HepG2 (cell line): ENCODE results near the gene KAZN.

Experiments used
- ATF2 ChIP-seq: sonication (generic); formaldehyde crosslinking; IDR thresholded peaks from 2 replicates; pipeline ENCODE4 v1.4.0; 2020; ENCODE audit warnings: missing genetic modification reagents
- CTCF ChIP-seq: sonication (generic); formaldehyde crosslinking; IDR thresholded peaks from 2 replicates; pipeline ENCODE4 v1.5.0; 2020; ENCODE audit warnings: mild to moderate bottlenecking, missing genetic modification reagents, moderate library complexity
- E2F1 ChIP-seq: sonication (generic); formaldehyde crosslinking; IDR thresholded peaks from 2 replicates; pipeline ENCODE4 v1.5.0; 2020; ENCODE audit warnings: missing genetic modification reagents
- EZH2 ChIP-seq: conservative IDR thresholded peaks from 2 replicates; pipeline ENCODE4 v1.6.1; 2012; ENCODE audit warnings: mild to moderate bottlenecking, low read depth, low read length, moderate library complexity
- GABPA ChIP-seq, 2 experiments: IDR thresholded peaks; 2 replicates each; pipeline ENCODE4 v1.6.1; 2011 to 2016; ENCODE audit warnings: low read depth in 2 of 2, low read length in 1 of 2, missing biosample characterization in 1 of 2, missing genetic modification characterization in 1 of 2
- IRF2 ChIP-seq: IDR thresholded peaks from 2 replicates; pipeline ENCODE4 v1.6.1; 2018; ENCODE audit warnings: missing genetic modification reagents, missing compliant biosample characterization
- RAD21 ChIP-seq: fragments of 450-650 bp; formaldehyde crosslinking; IDR thresholded peaks from 2 replicates; pipeline ENCODE4 v1.5.0; 2020; ENCODE audit warnings: mild to moderate bottlenecking
- USF2 ChIP-seq, 2 experiments: sonication (generic) in 1 of 2; formaldehyde crosslinking in 1 of 2; IDR thresholded peaks; 2 replicates each; pipeline versions ENCODE4 v1.5.1 to v1.6.1; 2011 to 2020; ENCODE audit warnings: borderline replicate concordance in 1 of 2, low read depth in 1 of 2, low read length in 1 of 2, mild to moderate bottlenecking in 1 of 2, missing genetic modification reagents in 1 of 2, moderate library complexity in 1 of 2
- ZFY ChIP-seq: sonication (generic); formaldehyde crosslinking; IDR thresholded peaks from 2 replicates; pipeline ENCODE4 v1.4.0; 2020; ENCODE audit warnings: missing genetic modification reagents
- ZNF264 ChIP-seq: sonication (generic); formaldehyde crosslinking; IDR thresholded peaks from 2 replicates; pipeline ENCODE4 v1.4.0; 2020; ENCODE audit warnings: missing genetic modification reagents
- ZNF784 ChIP-seq: sonication (generic); formaldehyde crosslinking; IDR thresholded peaks from 2 replicates; pipeline ENCODE4 v1.5.1; 2020; ENCODE audit warnings: missing genetic modification reagents, mild to moderate bottlenecking, borderline replicate concordance

- TF ChIP-seq ZFY (CRISPR knock-in tag) (no peak), GABPA (IDR thresholded peaks at IDR 0.05; ENCODE audit: low read depth, low read length) (no peak), GABPA (CRISPR knock-in tag; IDR thresholded peaks at IDR 0.05; ENCODE audit: low read depth) (no peak), RAD21 (no peak), EZH2 (no peak), ZNF264 (no peak), CTCF (CRISPR knock-in tag) (no peak), ATF2 (no peak), IRF2 (CRISPR knock-in tag) (no peak), ZNF784 (CRISPR knock-in tag) (no peak), E2F1 (no peak), USF2 (IDR thresholded peaks at IDR 0.05; ENCODE audit: low read depth, low read length) (no peak), USF2 (CRISPR knock-in tag; IDR thresholded peaks at IDR 0.05; ENCODE audit: borderline replicate concordance) (no peak)
Observed at GRCh38 chr1:14650951-14651350, 52.5 kb downstream of the KAZN start.
